ENCODE data around the gene DDX56. TPM values are rescaled to one million over a fixed set of nuclear protein-coding genes. Genes with fewer than 3 reads are reported as not detected.
A peak's percentile ranks its signal among the peaks of the same experiment; 100 is the strongest.

DDX56 gene
- total RNA-seq, 6 experiments from 2014 or later, result 31.8 to 42.2 (median 36.5) TPM

DNA sequence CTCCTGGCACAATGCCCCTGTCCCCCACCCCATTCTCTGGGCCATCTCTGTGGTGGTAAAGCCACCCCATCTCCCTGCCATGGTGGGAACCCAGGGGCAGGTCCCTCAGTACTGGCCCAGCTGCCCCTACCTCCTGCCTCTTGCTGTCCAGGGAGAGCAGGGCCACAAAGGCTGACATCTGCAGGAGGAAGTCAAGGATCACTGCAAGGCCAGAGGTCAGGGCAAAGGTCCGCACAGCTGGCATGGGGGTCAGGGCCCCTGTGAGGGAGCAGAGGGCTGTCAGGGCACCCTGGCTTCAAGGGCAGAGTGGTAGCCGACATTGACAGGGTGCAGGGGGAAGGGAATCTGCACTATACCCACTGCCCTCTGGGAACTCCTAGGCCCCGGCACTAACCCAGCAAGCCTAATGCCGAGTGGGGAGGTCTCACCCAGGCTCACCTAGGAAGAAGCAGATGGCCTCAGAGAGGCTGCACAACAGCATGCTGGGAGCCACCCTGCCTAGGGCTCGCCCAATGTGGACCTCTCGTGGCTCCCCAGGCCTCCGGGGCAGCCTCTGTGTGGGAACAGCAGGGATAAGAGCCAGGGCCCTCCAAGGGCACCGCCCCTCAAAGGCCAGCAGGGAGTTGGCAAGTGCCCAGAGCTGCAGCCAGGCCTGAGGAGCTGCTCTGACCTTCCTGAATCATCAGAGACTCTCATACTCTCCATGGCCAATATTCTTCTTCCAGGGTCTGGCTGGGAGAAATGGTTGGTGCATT, 40.2 kb downstream of the DDX56 start:
- Histone ChIP-seq H3K4me3 (no peak overlapping the region), H3K27me3 (no peaks in the 10 kb centered on the region), H3K36me3 (peaks cover 0 to 52% (median 0%) of the 10 kb centered on the region in 4 donors), H3K9me3 (no peaks in the 10 kb centered on the region), H3K4me1 (peaks cover 0 to 18% (median 0%) of the 10 kb centered on the region in 4 donors), H3K27ac (no peak overlapping the region)
- no peak for ATAC-seq
- peak in 1 of 3 donors; percentile 47 for DNase-seq
- intact Hi-C loops (cut with DNase I), result no loop called here
- no CpG with 5 or more reads among the region's 8 CpGs for WGBS (ENCODE audit: insufficient coverage, low coverage, low lambda C conversion rate, missing lambda C conversion rate)
- no peak for TF ChIP-seq CTCF (IDR thresholded peaks at IDR 0.05)
- TF ChIP-seq POLR2A (IDR thresholded peaks at IDR 0.05), result no peak

DNA sequence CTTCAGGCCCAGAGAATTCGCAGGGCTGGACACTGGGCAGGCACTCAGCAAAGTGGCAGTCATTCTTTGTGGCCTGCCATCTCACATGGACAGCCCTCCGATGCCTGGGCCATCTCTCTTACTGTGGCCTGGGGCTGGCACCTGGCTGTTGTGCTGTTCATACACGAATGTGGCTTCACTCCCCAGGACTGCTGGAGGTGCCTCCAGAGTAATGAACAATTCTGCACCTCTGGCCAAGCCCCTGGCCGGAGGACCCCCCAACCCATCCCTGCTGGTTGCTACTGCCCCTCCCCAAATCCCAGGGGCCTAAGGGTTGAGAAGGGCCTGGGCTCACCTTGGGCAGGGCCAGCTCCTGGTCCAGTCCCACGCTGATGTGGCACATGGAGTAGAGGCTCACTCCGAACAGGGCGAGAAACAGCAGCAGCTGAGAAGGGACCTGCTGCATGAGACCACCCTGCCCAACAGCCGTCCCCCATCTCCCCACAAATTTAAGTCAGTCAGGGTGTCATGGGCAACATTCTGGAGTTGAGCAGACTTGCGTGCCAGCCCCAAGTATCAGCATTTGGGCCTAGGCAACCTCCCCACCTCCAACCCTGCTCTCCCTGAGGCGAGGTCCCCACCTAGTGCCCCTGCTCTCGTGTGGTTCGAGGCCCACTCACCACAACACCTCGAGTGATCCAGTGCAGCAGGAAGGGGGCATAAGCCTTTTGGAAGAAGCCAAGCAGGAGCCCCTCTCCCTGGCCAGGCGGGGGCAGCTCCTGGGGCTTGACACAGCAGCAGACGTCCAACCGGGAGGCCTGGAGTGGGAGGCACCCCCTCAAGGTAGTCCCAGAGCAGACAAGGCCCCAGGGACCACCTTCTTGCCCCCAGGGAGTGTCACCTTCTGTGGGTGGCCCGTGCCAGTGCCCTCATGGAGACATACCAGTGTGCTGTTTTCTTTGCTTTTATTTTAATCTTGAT, 42.0 kb downstream of the DDX56 start:
- Histone ChIP-seq H3K4me3 (no peak overlapping the region), H3K9me3 (no peaks in the 10 kb centered on the region), H3K27ac (no peak overlapping the region), H3K27me3 (no peaks in the 10 kb centered on the region), H3K36me3 (peaks cover 0 to 57% (median 0%) of the 10 kb centered on the region in 4 donors), H3K4me1 (peaks cover 0 to 6% (median 0%) of the 10 kb centered on the region in 4 donors)
- TF ChIP-seq POLR2A (IDR thresholded peaks at IDR 0.05) (no peak), CTCF (IDR thresholded peaks at IDR 0.05) (no peak)
- 89% methylated on average over 4 of the region's 17 CpGs for WGBS (ENCODE audit: insufficient coverage, low coverage, low lambda C conversion rate, missing lambda C conversion rate)
- intact Hi-C loops (cut with DNase I), result no loop called here
- ATAC-seq (peak in 1 of 4 donors; percentile 5), DNase-seq (no peak)

DNA sequence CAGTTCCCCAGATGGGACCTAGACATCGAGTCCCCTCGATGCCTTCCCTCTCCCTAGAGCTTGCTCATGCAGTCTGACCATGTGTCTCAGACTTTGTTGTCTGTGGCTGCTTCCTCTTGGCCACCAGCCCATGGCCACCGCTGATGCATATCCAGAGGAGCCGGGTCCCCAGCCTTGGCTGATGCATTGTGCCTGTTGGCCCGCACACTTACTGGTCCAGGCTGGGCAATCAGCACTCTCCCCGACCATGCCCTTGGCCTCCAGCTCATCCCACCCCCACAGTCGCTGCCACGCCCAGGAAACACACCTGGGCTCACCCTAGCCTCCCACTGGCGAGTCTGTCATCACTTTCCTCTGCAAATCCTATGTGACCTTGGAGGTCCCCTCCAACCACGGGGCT, 42.7 kb downstream of the DDX56 start:
- ATAC-seq (peak in 2 of 4 donors; percentile 20 to 67), DNase-seq (peak in 1 of 3 donors; percentile 62)
- 81% methylated on average over 8 of the region's 10 CpGs for WGBS (ENCODE audit: insufficient coverage, low coverage, low lambda C conversion rate, missing lambda C conversion rate)
- H3K9me3 ChIP-seq, result no peaks in the 10 kb centered on the region
- no peak overlapping the region for H3K4me3 ChIP-seq
- TF ChIP-seq POLR2A (IDR thresholded peaks at IDR 0.05) (no peak), CTCF (IDR thresholded peaks at IDR 0.05) (no peak)
- peaks cover 0 to 58% (median 0%) of the 10 kb centered on the region in 4 donors for H3K36me3 ChIP-seq
- no peaks in the 10 kb centered on the region for H3K27me3 ChIP-seq
- H3K27ac ChIP-seq, result no peak overlapping the region
- peaks cover 0 to 6% (median 0%) of the 10 kb centered on the region in 4 donors for H3K4me1 ChIP-seq
- intact Hi-C loops (cut with DNase I), result no loop called here

DNA sequence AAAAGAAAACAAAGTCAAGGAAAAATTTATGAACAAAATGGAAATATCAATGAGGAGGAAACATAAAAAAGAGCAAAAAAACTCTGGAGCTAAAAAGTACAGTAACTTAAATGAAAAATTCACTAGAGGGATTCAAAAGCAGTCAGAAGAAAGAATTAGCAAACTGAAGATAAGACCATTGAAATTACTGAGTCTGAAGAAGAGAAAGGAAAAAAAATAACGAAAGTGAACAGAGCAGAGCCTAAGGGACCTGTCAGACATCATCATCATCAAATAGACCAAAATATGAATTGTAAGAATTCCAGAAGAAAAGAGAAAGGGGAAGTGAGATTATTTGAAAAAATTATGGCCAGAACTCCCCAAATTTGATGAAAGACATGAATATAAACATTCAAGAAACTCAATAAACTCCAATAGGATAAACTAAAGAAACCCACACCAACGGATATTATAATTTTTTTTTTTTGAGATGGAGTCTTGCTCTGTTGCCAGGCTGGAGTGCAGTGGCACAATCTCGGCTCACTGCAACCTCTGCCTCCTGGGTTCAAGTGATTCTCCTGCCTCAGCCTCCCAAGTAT, 48.8 kb downstream of the DDX56 start:
- DNase-seq, result no peak
- 83% methylated on average over 3 of the region's 3 CpGs for WGBS (ENCODE audit: insufficient coverage, low coverage, low lambda C conversion rate, missing lambda C conversion rate)
- Histone ChIP-seq H3K36me3 (peaks cover 0 to 61% (median 9%) of the 10 kb centered on the region in 4 donors), H3K9me3 (no peaks in the 10 kb centered on the region), H3K27me3 (no peaks in the 10 kb centered on the region), H3K4me1 (no peaks in the 10 kb centered on the region), H3K4me3 (no peak overlapping the region), H3K27ac (no peak overlapping the region)
- intact Hi-C loops (cut with DNase I), result no loop called here
- no peak for ATAC-seq
- TF ChIP-seq POLR2A (IDR thresholded peaks at IDR 0.05) (no peak), CTCF (IDR thresholded peaks at IDR 0.05) (no peak)
